Activated naive CD4-positive, alpha-beta T cell (primary cell): ENCODE measurements around the gene ARRDC5.
"Not testable (repeated sequence)": the region's sequence is repeated elsewhere in the genome, so short reads cannot be mapped to it uniquely, and the experiment has no call there.

Experiments used
- DNase-seq, 4 experiments: peaks; one replicate each; lab custom pipeline; 2025; lab: John Stamatoyannopoulos, UW

The ARRDC5 gene

DNA sequence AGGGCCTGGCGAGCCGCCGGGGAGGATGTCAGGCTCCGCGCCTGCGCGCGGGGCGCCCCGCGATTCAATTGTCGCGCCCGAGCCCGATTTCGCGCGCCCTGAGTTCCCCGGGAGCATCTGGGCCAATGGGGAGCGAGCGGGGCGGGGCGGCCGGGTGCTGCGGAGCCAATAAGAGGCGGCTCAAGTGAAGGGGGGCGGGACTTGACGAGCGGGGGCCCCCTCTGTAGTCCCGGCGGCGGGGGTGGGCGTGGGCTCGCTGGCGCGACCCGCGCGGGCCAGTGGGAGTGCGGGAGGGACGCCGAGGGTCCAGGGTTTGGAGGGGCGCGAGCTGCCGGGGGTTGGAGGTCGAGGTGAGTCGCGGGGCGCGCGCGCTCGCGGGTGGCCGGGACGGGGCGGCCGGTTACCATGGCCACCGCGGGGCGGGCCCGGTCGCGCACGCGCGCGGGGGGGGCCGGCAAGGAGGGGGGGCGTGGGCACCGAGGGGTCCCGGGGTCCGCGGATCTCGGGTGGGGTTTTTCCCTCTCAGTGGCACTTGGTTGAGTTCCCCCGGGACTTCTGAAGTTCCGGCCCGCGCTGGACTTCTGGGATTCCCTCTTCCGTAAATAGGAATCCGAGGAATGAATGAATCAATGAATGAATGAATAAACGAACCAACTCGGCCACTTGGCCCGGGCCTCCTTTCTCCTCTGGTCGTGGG, 7.3 kb upstream of the ARRDC5 start:
- DNase-seq, result peak; percentile 77 to 93 (median 86)

DNA sequence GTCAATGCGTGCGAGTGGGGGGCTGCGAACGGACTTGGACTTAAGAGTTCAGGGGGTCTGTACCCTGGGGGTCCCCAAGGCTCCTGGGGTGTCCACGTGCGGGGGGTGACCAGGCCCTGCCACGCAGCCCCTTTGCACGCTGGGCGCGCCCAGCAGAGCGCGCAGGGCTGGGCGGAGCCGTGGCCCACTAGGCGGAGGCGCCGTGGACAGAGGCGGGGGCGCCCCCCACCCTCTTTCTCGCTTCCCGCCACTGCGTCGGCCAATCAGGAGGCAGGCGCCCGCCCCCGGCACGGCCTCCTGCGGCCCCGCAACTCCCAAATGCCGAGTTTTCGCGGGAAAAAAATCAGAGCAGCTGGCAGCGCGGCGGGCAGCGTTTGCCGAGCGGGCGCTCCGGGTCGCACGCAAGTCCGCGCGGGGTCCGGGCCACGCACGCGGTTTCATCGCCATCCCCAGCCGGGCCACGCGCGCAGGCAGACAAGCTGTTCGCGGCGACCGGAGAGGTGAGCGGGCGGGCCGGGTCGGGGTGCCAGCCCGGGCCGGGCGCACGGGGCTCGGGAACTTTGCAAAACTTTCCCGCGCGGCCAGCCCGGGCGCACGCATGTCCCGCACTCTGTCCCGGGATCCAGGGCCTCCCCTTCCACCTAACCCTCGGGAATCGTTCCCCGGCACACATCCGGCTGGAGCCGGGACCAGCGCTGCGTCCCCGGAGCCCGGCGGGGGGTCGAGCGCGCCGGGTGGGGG, 6.6 kb upstream of the ARRDC5 start, which contains the start of gene UHRF1:
Gene UHRF1 (plus strand): TSS at position 346 of the 741 bp plus-strand sequence. CDS start 1,385 bp downstream, outside the sequence.
- peak in 2 of 4 experiments; percentile 28 to 38 for DNase-seq

DNA sequence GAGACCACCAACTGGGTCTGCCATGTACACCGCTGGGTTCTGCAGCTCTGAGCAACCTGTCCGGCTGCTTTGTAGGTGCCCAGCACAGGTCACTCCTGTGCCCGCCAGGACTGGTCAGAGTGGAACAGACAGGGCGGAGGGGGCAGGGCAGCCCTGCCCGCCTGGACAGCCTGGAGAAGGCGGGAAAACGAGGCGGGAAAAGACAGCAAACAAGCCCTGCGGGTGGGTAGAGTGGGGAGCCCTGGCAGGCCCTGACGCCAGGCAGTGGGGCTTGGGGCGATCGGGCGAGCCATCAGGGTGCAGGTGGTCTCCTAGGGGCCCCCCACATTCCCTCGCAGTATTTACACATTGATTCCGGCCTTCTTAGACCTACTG, 6.1 kb upstream of the ARRDC5 start:
- DNase-seq, result no peak

DNA sequence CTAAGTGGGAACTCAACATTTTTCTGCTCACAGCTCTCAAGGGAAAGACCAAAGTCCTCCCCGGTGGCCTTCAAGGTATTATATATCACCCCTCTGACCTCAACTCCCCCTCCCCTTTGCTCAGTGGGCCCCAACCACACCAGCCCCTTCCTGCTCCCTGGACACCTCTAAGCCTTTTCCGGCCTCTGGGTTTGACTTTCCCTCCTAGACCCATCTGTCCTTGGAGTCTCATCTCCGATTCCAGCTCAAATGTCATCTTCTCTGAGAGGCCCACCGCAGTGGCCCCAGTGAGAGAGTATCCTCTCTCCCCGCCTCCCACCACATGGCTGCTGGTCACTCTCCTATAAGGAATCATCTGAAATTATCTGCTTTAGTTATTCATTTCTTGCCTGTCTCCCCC, 5.7 kb upstream of the ARRDC5 start:
- DNase-seq, result no peak

GRCh38 chr19:4906963-4907362, 4.3 kb upstream of the ARRDC5 start:
- no peak for DNase-seq

- DNase-seq, result no peak
Observed at GRCh38 chr19:4904481-4904880, 1.8 kb upstream of the ARRDC5 start.

DNA sequence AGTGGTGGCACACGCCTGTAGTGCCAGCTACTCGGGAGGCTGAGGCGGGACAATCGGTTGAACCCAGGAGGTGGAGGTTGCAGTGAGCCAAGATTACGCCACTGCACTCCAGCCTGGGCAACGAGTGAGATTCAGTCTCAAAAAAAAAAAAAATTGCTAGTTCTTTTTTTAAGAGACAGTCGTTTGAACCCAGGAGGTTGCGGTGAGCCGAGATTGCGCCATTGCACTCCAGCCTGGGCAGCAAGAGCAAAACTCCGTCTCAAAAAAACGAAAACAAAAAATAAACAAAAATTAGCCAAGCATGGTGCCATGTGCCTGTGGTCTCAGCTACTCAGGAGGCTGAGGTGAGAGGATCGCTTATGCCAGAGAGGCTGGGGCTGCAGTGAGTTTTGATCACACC, 1.8 kb downstream of the ARRDC5 start:
- DNase-seq, result not testable (repeated sequence)

GRCh38 chr19:4897146-4897545, 5.5 kb downstream of the ARRDC5 start:
- no peak for DNase-seq

- DNase-seq, result no peak
Observed at GRCh38 chr19:4896372-4896771, 6.3 kb downstream of the ARRDC5 start.

- DNase-seq, result not testable (repeated sequence)
Observed at GRCh38 chr19:4892962-4893361, 9.7 kb downstream of the ARRDC5 start.

DNA sequence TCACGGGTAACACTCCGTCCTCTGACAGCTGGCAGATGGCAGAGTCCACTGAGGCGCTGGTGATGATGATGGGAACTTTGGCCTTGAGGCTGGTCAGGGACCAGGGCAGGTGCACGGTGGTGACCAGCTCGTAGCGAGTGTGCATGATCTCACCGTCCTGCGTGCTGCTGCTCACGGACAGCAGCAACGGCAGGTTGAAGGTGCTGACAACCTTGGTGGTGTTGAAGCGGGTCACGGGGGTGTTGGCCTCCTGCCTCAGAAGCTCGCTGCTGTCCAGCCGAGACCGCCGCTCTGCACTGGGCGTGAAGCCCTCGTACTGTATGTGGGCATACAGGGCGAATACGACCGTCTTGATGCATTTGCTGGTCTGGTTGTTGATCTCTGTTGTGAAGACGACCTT, 11.6 kb downstream of the ARRDC5 start:
- DNase-seq, result no peak

DNA sequence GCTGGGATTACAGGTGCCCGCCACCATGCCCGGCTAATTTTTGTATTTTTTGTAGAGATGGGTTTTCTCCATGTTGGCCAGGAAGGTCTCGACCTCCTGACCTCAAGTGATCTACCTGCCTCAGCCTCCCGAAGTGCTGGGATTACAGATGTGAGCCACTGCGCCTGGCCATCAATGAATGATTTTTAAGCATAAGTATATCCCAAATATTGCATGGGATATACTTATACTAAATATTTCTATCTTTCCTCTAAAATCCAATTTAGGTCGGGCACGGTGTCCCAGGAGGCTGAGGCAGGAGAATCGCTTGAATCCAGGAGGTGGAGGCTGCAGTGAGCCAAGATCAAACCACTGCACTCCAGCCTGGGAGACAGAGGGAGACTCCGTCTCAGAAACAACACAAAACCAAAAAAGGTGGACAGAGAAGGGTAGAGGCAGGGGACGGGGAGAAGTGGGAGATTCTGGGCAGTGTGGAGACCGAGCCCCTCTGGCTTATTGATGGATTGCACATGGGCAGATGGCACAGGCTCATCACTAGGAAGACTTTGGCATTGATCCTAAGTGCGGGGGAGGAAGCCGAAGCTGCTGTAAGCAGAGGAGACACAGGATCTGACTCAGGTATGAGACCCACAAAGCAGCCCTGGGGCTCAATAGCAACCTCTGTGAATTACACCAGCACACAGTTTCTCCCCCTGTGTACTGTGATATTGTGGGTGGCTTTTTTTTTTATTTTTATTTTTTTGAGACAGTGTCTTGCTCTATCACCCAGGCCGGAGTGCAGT, 13.5 kb downstream of the ARRDC5 start:
- DNase-seq, result no peak

DNA sequence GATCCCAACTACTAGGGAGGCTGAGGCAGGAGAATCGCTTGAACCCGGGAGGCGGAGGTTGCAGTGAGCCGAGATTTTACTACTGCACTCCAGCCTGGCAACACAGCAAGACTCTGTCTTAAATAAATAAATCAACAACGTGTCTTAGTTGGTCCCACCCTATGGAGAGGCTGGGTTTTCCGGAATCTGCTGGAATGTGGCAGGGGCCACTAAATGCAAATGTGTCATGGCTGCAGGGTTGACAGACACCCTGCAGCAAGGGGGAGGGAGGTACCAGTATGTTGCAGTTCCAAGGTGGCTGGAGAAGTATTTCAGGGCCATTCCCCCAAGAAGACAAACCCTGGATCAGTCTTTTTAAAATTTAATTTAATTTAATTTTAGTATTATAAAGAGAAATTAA, 14.9 kb downstream of the ARRDC5 start:
- DNase-seq, result not testable (repeated sequence)

DNA sequence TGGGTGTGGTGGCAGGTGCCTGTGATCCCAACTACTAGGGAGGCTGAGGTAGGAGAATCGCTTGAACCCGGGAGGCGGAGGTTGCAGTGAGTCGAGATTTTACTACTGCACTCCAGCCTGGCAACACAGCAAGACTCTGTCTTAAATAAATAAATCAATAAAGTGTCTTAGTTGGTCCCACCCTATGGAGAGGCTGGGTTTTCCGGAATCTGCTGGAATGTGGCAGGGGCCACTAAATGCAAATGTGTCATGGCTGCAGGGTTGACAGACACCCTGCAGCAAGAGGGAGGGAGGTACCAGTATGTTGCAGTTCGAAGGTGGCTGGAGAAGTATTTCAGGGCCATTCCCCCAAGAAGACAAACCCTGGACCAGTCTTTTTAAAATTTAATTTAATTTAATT, 17.7 kb downstream of the ARRDC5 start:
- not testable (repeated sequence) for DNase-seq

- DNase-seq, result not testable (repeated sequence)
Observed at GRCh38 chr19:4882874-4883273, 19.8 kb downstream of the ARRDC5 start.

DNA sequence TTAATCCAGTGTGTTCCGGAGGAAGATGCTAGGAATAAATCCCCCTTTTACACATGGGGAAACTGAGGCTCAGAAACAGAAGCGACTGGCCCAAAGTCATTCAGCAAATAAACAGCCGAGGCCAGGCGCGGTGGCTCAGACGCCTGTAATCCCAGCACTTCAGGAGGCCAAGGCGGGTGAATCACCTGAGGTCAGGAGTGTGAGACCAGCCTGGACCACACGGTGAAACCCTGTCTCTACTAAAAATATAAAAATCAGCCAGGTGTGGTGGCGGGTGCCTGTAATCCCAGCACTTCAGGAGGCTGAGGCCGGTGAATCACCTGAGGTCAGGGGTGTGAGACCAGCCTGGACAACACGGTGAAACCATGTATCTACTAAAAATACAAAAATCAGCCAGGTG, 23.7 kb downstream of the ARRDC5 start:
- DNase-seq, result no peak

DNA sequence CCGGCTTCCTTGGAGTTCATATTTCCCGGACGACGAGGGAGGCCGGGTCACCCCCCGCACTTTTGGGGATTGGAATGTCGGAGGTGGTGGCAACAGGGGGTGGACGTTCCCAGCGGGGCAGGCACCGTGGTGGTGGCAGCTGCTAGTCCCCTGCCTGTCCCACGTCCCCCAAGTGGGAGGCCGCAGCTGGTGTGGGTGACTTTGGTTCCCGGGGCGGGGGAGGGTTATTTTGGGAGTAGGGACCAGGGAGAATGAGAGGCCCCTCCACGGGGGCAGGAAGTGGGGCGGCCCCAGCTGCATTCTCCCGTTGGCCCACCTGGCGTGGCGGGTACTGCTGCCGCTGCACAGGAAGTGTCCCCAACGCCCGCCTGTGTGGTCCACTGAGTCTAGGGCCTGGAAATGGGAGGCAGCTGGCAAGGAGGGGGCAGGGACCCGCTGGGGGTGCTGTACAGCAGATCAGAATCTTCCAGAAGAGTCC, 24.2 kb downstream of the ARRDC5 start:
- DNase-seq, result peak in 1 of 4 experiments; percentile 26

DNA sequence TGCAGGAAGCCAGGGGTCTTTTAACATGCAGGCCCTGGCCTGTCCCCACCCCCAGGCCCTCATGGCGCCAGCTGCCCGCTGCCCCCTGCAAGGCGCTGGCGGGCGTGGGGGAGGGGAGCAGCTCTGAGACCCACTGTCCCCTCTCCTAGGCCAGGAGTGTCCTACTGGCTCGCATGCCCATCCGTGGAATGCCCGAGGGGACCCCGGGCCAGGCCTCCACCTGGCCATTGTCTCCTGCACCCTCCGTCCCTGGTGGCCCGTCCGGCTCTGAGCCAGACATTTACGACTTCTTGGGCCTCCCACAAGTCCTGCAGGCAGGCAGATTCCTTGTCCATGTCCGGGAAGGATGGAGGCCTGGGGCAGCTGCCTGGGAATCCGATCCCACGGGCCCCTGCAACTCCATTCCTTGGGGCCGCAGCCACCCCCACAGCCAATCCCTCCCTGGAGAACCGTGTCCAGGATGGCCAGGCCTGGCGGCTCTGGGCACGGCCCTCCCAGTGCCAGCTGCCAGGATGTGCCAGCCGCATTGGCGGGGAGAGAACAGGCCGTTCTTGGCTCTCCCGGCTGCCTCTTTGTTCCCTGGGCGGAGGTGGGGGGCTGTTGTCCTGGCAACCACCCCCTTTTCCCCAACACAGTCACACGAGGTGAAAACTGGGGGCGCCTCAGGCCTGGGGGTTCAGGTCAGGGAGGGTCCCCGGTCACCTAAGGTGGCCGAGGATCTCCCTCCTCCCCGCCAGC, 24.8 kb downstream of the ARRDC5 start:
- no peak for DNase-seq

GRCh38 chr19:4873930-4874329, 28.8 kb downstream of the ARRDC5 start:
- no peak for DNase-seq

DNA sequence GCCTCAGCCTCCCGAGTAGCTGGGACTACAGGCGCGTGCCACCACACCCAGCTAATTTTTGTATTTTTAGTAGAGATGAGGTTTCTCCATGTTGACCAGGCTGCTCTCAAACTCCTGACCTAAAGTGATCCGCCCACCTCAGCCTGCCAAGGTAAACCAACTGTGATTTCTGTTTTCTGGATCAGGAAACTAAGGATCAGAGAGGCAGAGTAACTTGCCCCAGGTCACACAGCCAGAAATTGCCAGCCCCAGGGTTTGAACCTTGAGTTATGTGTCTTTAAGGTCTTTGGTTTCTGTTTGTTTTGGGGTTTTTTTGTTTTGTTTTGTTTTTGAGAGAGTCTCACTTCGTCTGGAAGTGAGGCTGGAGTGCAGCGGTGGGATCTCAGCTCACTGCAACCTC, 31.0 kb downstream of the ARRDC5 start:
- no peak for DNase-seq

- DNase-seq, result no peak
Observed at GRCh38 chr19:4870025-4870700, 32.5 kb downstream of the ARRDC5 start.
